HG02852 (cell line): Measurements from ENCODE around the gene TUT1.
"Not testable (repeated sequence)": the region's sequence is repeated elsewhere in the genome, so short reads cannot be mapped to it uniquely, and the experiment has no call there.

ENCODE experiments used
- ATAC-seq: cut with Tn5 transposase; IDR thresholded peaks from one replicate; pipeline ENCODE4 v1.9.1; 2021; ENCODE audit warnings: mild to moderate bottlenecking, moderate library complexity; ENCODE audit not compliant: unreplicated experiment

The TUT1 gene

GRCh38 chr11:62604460-62605120 lies 13.3 kb upstream of the TUT1 start:
- no peak for ATAC-seq

- ATAC-seq, result no peak
Measured at GRCh38 chr11:62603776-62604299, 12.5 kb upstream of the TUT1 start.

- no peak for ATAC-seq
Measured at GRCh38 chr11:62603072-62603408, 11.7 kb upstream of the TUT1 start.

- ATAC-seq, result no peak
Measured at GRCh38 chr11:62602141-62603071, 11.1 kb upstream of the TUT1 start.

GRCh38 chr11:62601372-62602140 lies 10.2 kb upstream of the TUT1 start, which contains the start of gene MTA2:
MTA2 (minus strand) TSS chr11:62601865; CDS start chr11:62601450, 415 bp downstream.
- peak; percentile 68 for ATAC-seq

GRCh38 chr11:62601122-62601371 lies 9.7 kb upstream of the TUT1 start:
- no peak for ATAC-seq

- ATAC-seq, result no peak
Measured at GRCh38 chr11:62600367-62601121, 9.2 kb upstream of the TUT1 start.

- no peak for ATAC-seq
Measured at GRCh38 chr11:62599901-62600300, 8.6 kb upstream of the TUT1 start.

GRCh38 chr11:62599069-62599696 lies 7.9 kb upstream of the TUT1 start:
- ATAC-seq, result peak; percentile 48

- ATAC-seq, result no peak
Measured at GRCh38 chr11:62595124-62595523, 3.8 kb upstream of the TUT1 start.

GRCh38 chr11:62593434-62594044 lies 2.2 kb upstream of the TUT1 start:
- no peak for ATAC-seq

- no peak for ATAC-seq
Measured at GRCh38 chr11:62592989-62593421, 1.7 kb upstream of the TUT1 start.

GRCh38 chr11:62592146-62592815 lies 958 bp upstream of the TUT1 start:
- ATAC-seq, result no peak

- no peak for ATAC-seq
Measured at GRCh38 chr11:62588966-62589637, 2.2 kb downstream of the TUT1 start.

GRCh38 chr11:62585356-62585755 lies 6.0 kb downstream of the TUT1 start:
- ATAC-seq, result not testable (repeated sequence)

- not testable (repeated sequence) for ATAC-seq
Measured at GRCh38 chr11:62581735-62582134, 9.6 kb downstream of the TUT1 start.

- ATAC-seq, result no peak
Measured at GRCh38 chr11:62580959-62581715, 10.2 kb downstream of the TUT1 start.

GRCh38 chr11:62579252-62579651 lies 12.1 kb downstream of the TUT1 start:
- ATAC-seq, result no peak
